NT2/D1 (cell line): Measurements from ENCODE around the gene RTN4RL2.
A peak's percentile ranks its signal among the peaks of the same experiment; 100 is the strongest.

Source experiments
- DNase-seq: peaks from one replicate; pipeline ENCODE4 v3.0.0-alpha.2; 2011; ENCODE audit warnings: low read depth, low spot score
- H3K27me3 ChIP-seq: 2 replicates; pipeline ENCODE4 v1.6.0; 2011; ENCODE audit warnings: mild to moderate bottlenecking; ENCODE audit not compliant: insufficient read length, insufficient read depth
- H3K36me3 ChIP-seq: 2 replicates; pipeline ENCODE4 v1.6.1; 2011; ENCODE audit warnings: mild to moderate bottlenecking, low read length, mixed read lengths; ENCODE audit not compliant: insufficient read depth, insufficient read length
- H3K4me1 ChIP-seq: 2 replicates; pipeline ENCODE4 v1.5.1; 2011; ENCODE audit not compliant: insufficient read depth, insufficient read length
- H3K4me3 ChIP-seq: 2 replicates; pipeline ENCODE4 v1.5.1; 2011; ENCODE audit warnings: low read depth; ENCODE audit not compliant: insufficient read length
- H3K9ac ChIP-seq: 2 replicates; pipeline ENCODE4 v1.6.0; 2011; ENCODE audit warnings: low read depth; ENCODE audit not compliant: insufficient read length
- H3K9me3 ChIP-seq: 2 replicates; pipeline ENCODE4 v1.5.1; 2011; ENCODE audit warnings: mild to moderate bottlenecking, low read length; ENCODE audit not compliant: insufficient read depth
- SUZ12 ChIP-seq: IDR thresholded peaks from 2 replicates; pipeline ENCODE4 v1.6.1; 2011; ENCODE audit not compliant: insufficient read length, insufficient read depth; ENCODE audit errors: extremely low read depth
- YY1 ChIP-seq: IDR thresholded peaks from 2 replicates; pipeline ENCODE4 v1.6.1; 2011; ENCODE audit not compliant: insufficient read length, insufficient read depth
- ZNF274 ChIP-seq: IDR thresholded peaks from 2 replicates; pipeline ENCODE4 v1.6.1; 2011; ENCODE audit warnings: mild to moderate bottlenecking, low read depth, low read length

The RTN4RL2 gene

GRCh38 chr11:57497303-57498247, 37.2 kb downstream of the RTN4RL2 start:
- Histone ChIP-seq H3K9me3 (no peaks in the 10 kb centered on the region), H3K4me3 (no peak overlapping the region), H3K4me1 (peaks cover 31% of the 10 kb centered on the region), H3K36me3 (peaks cover 7% of the 10 kb centered on the region), H3K27me3 (no peaks in the 10 kb centered on the region), H3K9ac (no peak overlapping the region)
- DNase-seq: no peak
- TF ChIP-seq ZNF274 (no peak), SUZ12 (no peak), YY1 (no peak)

- DNase-seq: no peak
- Histone ChIP-seq H3K27me3 (no peaks in the 10 kb centered on the region), H3K4me1 (peaks cover 30% of the 10 kb centered on the region), H3K36me3 (peaks cover 7% of the 10 kb centered on the region), H3K9ac (no peak overlapping the region), H3K9me3 (no peaks in the 10 kb centered on the region), H3K4me3 (no peak overlapping the region)
- TF ChIP-seq ZNF274 (no peak), SUZ12 (no peak), YY1 (no peak)
These were observed 38.2 kb downstream of the RTN4RL2 start for GRCh38 chr11:57498540-57498939.

GRCh38 chr11:57499413-57499982, 39.2 kb downstream of the RTN4RL2 start:
- H3K9ac ChIP-seq: peak overlapping the region; percentile 76

GRCh38 chr11:57499983-57500461, 39.7 kb downstream of the RTN4RL2 start:
- peak overlapping the region; percentile 76 for H3K9ac ChIP-seq
- H3K4me3 ChIP-seq: peak overlapping the region; percentile 5
- H3K27me3 ChIP-seq: no peaks in the 10 kb centered on the region

More at GRCh38 chr11:57499413-57499982, 39.2 kb downstream of the RTN4RL2 start:
- Histone ChIP-seq H3K4me1 (peaks cover 26% of the 10 kb centered on the region), H3K4me3 (no peak overlapping the region), H3K27me3 (no peaks in the 10 kb centered on the region), H3K36me3 (no peaks in the 10 kb centered on the region), H3K9me3 (no peaks in the 10 kb centered on the region)
- TF ChIP-seq ZNF274: no peak
- TF ChIP-seq YY1: no peak
- TF ChIP-seq SUZ12: no peak
- DNase-seq: peak; percentile 95

GRCh38 chr11:57500515-57500914, 40.2 kb downstream of the RTN4RL2 start:
- peaks cover 26% of the 10 kb centered on the region for H3K4me1 ChIP-seq
- peak overlapping the region; percentile 76 for H3K9ac ChIP-seq
- H3K9me3 ChIP-seq: no peaks in the 10 kb centered on the region
- DNase-seq: no peak
- H3K4me3 ChIP-seq: no peak overlapping the region
- TF ChIP-seq SUZ12: no peak
- no peak for TF ChIP-seq YY1
- TF ChIP-seq ZNF274: no peak
- H3K27me3 ChIP-seq: no peaks in the 10 kb centered on the region
- no peaks in the 10 kb centered on the region for H3K36me3 ChIP-seq

More at GRCh38 chr11:57499983-57500461, 39.7 kb downstream of the RTN4RL2 start:
- Histone ChIP-seq H3K9me3 (no peaks in the 10 kb centered on the region), H3K4me1 (peaks cover 26% of the 10 kb centered on the region), H3K36me3 (no peaks in the 10 kb centered on the region)
- DNase-seq: no peak
- TF ChIP-seq SUZ12: no peak
- TF ChIP-seq YY1: no peak
- no peak for TF ChIP-seq ZNF274

GRCh38 chr11:57500926-57501325, 40.6 kb downstream of the RTN4RL2 start:
- Histone ChIP-seq H3K9ac (no peak overlapping the region), H3K4me3 (no peak overlapping the region), H3K4me1 (peaks cover 26% of the 10 kb centered on the region), H3K36me3 (no peaks in the 10 kb centered on the region), H3K9me3 (no peaks in the 10 kb centered on the region), H3K27me3 (no peaks in the 10 kb centered on the region)
- TF ChIP-seq SUZ12 (no peak), YY1 (no peak), ZNF274 (no peak)
- no peak for DNase-seq

- Histone ChIP-seq H3K36me3 (no peaks in the 10 kb centered on the region), H3K4me1 (peaks cover 21% of the 10 kb centered on the region), H3K4me3 (no peak overlapping the region), H3K9me3 (no peaks in the 10 kb centered on the region), H3K27me3 (no peaks in the 10 kb centered on the region), H3K9ac (no peak overlapping the region)
- DNase-seq: no peak
- TF ChIP-seq SUZ12 (no peak), ZNF274 (no peak), YY1 (no peak)
These were observed 41.6 kb downstream of the RTN4RL2 start for GRCh38 chr11:57501953-57502352.
